Measurements from ENCODE around the gene SGSM2.

Gene SGSM2

DNA sequence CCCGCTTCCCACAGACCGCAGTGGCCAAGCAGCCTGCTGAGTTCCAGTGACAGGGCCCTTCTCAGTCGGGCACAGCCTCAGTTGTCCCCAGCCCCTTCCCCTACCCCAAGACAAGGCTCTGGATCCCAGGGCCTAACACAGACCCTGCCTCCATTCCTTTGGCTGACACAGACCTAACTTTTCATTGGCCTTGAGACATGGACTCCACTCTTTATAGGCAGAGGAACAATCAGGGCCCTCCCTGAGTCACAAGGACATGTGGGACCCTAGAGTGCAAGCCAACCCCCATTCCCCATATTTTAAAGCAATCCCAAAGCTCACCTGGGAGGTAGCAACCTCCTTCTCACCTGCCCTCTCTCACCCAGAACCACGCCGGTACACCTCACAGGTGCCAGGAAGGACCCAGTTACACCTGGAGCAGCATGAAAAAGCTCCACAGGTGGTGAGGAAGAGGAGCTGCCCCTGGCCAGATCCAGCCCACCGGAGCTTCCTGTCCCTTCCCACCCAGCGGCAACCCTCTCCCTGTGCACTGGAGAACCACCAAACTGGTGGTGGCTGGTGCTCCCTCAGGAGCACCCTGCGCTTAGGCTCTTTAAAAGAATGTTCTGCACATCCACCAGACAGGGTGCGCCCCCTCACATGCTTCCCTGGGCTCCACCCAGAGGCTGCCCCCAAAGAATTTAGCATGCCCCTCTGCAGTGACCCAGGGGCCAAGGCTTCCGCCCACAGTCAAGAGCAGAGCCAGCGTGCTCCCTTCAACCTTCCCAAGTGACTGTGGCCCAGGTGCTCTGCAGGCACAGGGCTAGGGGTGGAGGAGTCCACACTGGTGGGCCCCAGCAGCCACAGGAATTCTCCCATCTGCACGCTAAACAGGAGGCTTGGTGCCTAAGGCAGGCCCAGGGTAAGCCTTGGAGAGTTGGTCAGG is 60.2 kb downstream of the SGSM2 start:
- no peak for FAIRE-seq
- no peak for DNase-seq (ENCODE audit: low spot score)

DNA sequence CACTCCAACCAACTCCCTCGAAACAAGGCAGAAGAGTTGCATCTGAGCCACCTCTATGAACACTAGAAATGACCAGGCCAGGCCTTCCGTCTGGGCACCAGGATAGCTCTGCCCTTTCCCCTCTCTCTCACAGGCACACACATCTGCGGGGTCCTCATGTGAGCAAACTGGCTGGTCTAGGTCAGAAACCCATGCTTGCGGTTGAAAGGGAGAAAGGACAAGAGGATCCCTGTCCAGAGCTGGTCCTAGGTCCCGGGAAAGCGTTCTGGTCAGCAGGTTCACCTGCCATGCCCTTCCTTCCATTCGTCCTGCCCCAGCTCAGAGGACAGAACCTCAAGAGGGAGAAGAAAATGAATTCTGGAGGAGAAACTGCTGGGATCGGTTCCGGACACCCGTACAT is 60.9 kb downstream of the SGSM2 start:
- DNase-seq (ENCODE audit: low spot score) (no peak), FAIRE-seq (no peak)

DNA sequence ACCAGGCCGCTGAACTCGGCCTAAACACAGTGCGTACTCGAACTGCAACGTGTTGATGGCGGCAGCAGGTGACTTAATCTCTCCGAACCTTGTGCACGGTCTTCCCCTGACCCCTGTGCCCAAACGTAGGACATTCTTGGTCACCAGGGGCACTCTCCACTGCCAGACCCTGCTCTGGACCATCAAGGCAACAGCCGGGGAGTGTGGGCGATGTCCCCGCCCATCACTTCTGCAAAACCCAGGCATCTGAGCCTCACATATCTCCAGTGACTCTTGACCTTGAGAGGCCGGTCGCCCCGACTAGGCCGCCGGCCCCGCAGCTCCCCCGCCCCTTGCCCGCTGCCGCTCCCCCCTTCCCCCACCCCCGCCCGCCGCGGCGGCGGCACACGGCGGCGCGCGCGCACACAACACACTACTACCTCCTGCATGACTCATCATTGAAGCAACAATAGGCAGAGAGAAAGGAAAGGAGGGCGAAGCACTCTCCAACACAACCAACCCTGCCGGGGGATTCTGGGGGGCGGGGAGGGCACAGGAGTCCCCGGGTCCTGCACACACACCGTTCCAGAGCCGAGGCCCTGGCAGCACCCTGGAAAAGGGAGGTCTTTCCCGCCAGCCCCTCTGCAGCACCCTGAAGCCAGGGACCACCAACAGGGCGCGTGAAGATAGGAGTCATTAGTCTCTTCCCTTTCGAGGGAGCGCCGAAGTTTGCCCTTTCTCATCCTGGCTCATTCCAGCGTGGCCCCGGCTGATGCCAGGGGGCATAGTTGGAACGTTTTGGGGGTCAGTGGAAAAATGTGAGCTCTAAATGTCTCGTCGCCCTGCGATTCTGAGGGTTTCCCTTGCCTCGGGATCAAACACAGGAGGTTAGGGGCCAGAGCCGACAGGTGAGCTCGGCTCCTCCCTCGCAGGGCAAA is 61.6 kb downstream of the SGSM2 start:
- DNase-seq (ENCODE audit: low spot score) (peak; percentile 58), FAIRE-seq (no peak)

DNA sequence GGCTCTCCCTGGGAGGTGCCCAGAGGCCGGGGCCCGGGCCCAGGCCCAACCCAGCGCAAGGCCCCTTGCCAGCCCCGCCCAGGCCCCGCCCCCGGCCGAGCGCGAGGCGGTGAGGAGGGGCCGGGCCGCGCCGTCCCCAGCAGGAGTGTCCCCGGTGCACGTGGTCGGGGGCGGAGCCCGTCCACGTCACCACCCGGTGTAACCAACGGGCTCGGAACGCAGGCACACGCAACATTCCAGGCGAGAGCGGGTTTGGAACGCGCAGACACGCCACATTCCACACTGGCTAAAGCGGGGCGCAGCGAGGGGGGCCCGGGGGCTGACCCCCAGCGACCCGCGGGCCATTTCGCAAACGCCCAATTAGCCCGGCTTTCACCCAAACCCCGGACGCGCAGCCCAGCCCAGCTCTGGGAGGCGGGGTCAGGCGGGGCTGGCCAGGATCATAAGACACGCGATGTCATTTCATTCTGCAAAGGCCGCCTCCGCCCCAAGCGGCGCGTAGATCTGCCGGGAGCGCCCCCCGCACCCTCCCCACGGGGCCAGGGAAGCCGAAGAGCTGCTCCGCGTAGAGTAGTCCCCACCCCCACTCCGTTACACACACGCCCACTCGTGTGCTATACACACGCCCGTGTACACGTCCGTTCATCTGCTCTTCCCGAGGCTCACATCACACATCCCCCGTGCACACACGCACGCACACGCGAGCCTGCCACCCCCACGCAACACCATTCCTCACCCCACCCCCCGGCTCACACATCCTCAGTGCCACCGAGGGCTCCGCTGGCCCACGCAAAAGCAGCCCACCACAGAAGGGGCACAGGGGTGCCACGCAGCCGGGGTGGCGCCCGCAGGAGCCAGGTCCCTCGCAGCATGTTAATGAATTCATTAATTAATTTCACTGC is 62.5 kb downstream of the SGSM2 start:
- FAIRE-seq, result peak; percentile 96
- peak; percentile 91 for DNase-seq (ENCODE audit: low spot score)

DNA sequence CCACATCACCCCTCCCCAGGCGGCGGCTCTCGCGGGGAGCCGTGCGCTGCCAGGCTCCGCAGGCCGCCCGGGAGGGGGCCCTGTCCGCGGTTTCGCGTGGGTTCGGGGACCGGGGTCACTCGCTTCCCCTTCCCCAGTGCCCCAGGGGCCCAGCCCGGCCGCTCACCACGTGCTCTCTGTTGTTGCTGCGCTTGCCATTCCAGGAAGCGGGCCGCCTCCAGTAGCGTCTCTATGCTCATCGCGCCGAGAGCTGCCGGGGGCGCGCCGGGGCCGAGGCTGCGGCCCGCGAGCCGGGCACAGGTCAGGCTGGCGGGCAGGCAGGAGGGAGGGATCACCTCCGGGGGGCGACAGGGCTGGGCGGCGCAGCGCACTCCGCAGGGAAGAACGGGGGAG is 63.2 kb downstream of the SGSM2 start:
- no peak for DNase-seq (ENCODE audit: low spot score)
- no peak for FAIRE-seq

DNA sequence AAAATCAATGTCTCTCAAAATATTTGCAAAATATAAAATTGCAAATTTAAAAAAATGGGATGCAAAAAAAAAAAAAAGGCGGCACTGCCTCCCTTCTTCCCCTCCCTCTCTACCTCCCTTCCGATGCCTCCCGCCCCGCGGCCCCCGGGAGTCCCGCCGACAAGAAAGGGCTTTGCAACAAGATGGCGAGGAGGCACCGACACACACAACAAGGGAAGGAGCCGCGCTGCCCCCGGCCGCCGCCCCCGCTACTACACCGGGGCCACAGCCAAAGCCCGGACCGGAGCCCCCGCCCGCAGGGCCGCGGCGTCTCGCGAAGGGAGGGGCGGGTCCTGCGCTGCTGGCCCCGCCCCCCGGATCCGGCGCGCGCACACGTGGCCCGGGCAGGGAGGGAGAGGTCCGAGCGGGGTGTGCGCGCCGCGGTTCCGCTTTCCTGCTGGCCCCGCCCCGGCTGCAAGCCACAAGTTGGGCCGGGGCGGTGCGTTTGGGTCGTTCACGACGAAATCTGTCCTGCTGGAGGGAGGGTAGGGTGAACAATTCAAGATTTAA is 63.6 kb downstream of the SGSM2 start, which contains the start of gene MNT:
Gene MNT, minus strand, starts transcription at position 184 of the 549 bp plus-strand sequence. CDS start 348 bp downstream, outside the sequence.
- FAIRE-seq (no peak), DNase-seq (ENCODE audit: low spot score) (peak; percentile 87)

DNA sequence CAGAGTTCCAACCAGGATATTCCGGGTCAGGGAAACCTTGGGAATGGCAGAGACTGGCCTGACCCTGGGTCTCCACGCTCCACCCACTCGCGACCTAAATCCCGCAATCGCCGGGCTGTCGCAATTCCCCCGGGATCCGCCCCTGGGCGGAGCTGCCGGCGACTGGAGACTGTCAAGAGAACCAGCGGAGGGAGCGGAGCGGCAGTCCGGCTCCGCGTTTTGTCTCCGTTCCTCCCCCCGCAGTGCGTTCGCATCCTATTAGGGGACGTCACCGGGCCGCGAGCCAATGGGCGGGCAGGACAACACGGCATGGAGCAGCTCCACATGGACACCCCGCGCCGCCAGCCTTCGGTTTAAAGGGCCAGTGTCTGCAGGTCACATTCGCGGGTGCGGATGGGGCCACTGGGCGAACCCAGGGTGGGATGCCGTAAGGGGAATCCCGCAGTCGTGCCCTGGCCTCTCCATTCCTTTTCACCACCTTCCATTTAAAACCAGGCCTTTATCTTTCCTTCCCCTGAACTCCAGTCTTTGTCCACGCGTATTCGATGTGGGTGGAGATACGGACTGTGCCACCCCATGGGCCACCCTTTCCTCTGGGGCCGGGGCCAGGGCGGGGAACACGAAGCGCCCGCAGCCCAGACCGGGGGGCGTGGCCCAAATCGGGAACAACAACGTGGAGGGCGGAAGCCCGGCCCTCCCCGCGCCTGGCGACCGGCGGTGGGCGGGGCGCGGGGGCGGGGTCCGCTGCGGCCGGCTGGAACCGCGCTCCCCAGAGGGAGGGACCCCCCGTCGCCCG is 64.3 kb downstream of the SGSM2 start:
- DNase-seq (ENCODE audit: low spot score) (peak; percentile 86), FAIRE-seq (peak; percentile 88)

DNA sequence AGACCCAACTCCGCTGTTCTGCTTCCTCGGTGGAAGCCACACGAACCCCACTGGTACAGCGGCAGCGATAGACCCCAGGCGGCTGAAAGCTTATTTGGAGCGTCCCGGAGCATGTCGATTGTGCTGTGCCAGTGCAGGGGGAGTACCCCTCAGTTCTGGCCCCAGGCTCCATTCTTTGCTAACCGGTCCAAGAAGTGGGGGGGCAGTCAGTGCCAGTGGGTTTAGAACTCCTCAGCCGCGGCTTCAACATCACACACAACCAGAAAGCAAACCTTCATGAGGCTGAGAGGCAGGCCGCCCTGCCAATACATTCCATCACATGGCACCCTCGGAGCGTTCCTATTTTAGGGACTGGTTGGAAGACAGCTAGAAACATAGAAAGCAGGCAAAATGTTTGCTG is 65.2 kb downstream of the SGSM2 start:
- DNase-seq (ENCODE audit: low spot score), result no peak
- no peak for FAIRE-seq

DNA sequence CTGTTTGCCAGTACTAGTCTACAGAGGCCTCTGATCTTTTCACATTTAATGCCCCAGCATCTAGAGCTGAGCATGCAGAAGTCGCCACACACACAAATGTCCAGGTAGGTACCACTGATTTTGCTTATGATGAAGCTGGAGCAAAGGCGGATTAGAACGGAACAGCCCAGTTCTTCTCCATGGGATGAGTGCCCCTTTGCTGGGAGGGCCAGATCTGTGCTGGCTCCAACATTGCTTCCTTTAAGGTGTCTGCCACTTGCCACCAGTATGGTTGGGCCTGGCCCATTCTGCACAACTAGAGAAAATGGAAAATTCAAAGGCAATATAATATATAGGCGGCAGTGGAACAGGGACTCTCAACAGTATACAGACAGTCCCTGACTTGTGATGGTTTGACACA is 65.7 kb downstream of the SGSM2 start:
- FAIRE-seq, result no peak

DNA sequence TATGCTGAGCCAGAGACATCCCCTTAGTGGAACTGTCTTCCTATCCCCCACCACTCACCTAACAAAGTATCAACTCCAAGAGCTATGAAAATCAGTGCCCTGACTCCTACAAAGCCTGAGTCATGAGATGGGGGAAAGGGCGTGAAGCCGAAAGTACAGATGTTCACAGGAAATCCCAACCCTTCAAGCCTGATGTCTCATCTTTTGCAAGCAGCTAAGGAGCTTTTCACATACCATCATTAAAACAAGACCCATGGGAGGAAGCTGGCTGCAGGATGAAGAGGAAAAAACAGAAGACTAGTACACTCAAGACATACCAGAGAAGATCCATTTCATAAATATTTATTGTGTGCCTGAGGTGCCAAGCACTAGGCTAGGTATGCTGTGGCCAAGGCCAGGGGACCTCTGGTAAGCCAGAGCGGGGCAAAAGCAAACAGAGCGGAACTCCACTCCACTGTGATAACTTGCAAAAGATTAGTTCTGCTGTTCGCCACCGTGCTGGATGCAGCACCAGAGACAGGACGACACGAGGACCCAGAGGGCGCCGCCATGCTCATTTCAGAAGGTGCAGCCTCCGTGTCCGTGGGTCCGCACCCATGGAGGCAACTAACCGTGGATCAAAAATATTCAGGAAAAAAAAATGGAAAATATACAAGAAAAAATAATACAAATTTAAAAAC is 68.1 kb downstream of the SGSM2 start:
- no peak for DNase-seq (ENCODE audit: low spot score)
- no peak for FAIRE-seq

More for the DNA sequence above, 65.7 kb downstream of the SGSM2 start:
- no peak for DNase-seq (ENCODE audit: low spot score)

DNA sequence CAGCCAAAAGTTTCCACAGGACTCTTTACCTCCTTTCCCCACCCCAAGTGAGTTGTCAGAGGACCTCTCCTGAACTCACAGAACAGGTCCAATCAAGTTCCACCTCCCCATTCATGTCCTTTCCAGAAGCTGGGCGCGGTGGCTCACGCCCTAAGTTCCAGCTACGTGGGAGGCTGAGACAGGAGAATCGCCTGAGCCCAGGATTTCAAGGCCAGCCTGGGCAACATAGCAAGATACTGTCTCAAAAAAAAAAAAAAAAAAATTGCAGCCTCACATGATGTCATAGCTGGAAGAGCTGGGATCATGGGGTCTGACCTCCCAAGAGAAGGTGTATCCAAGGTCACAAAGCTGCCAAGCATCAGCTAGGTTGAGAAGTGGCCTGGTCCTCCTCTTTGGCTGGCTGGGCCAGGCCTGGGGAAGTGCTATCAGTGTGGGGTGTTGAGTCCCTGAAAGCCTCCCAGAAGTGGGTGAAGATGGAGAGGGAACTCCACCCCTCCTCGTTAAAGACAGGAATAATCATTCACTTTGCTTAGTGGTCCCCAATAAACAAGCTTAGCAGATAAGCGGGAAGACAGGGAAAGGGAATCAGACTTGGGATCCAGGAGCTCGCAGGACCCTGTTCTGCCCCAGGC is 69.1 kb downstream of the SGSM2 start:
- no peak for DNase-seq (ENCODE audit: low spot score)
- no peak for FAIRE-seq

DNA sequence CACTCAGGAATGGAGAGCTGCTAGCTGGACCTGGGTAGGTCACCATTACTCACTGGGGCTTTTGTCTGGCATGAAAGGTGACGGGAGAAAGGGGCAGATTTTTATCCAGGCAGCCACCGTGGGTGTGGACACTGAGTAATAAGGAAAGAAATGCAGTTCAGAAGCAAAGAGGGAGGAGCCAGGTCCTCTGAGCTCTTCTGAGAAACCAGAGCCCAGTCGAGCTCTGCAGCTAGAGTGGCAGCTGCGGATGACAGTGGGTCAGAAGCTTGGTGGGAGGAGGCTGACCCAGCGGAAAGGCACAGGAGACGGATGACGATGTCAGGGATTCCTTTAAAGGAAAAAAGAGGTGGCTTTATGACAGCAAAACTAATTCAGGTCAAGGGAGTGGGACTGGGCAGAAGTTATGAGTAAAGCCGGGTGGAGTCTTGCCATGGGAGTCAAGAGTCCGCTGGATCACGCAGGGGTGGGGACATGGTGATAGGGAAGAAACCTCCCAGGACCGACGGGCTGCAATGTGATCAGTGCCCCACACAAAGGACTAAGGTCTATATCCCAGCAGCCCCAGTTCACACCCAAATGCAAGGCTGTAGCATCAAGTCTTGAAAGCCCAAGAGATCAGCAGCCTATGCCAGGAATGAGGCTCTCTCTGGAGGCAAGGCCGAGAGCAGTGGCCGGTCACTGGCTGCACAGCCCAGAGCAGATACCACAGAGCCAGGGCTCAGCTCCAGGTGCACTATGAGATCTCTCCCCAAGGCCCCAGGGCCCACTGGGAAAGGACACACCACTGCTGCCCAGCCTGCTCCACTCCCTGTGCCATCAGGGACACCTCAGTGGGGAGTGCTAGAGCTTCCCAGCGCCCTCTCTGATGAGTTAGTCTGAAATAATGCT is 69.8 kb downstream of the SGSM2 start:
- no peak for FAIRE-seq

DNA sequence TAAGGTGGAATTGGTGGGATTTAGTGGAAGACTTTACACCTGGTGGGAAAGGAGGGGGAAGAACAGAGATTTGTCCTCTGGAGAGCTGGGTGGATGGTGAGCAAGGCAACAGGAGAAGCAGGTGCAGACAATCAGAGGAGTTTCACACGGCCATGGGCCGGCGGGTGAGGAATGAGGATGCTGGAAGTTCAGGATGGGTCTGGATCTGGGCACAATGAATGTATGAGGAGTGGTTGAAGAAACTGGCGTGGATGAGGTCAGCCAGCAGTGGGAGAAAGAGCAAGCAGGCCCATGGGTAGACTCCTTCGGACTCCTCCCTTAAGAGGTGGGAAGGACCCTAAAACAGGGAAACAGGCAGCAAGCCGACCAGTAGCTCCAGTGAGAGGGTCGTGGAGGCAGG is 73.7 kb downstream of the SGSM2 start:
- FAIRE-seq, result no peak
- DNase-seq (ENCODE audit: low spot score), result no peak

More for the DNA sequence above, 69.8 kb downstream of the SGSM2 start:
- DNase-seq (ENCODE audit: low spot score), result peak; percentile 43

DNA sequence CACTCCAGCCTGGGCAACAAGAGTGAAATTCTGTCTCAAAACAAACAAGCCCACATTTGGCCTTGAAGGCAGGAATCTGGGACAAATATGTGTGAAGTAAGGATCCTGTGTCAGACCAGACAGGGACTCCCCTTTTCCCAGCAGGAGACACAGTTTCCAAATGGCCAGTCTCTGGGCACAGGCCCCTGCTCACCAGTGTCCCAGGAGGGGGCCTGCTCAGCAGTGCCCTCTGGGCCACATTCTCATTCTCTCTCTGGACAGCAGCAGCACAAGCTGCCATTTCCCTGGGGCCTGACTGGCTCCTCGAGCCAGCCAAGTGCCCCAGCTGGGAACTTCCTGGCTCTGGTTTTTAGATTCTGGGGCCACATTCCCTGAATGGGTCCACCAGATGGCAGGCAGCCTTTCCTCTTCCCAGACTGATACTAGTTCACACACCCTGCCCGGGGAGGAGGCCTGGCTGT is 75.3 kb downstream of the SGSM2 start:
- DNase-seq (ENCODE audit: low spot score) (no peak), FAIRE-seq (no peak)

DNA sequence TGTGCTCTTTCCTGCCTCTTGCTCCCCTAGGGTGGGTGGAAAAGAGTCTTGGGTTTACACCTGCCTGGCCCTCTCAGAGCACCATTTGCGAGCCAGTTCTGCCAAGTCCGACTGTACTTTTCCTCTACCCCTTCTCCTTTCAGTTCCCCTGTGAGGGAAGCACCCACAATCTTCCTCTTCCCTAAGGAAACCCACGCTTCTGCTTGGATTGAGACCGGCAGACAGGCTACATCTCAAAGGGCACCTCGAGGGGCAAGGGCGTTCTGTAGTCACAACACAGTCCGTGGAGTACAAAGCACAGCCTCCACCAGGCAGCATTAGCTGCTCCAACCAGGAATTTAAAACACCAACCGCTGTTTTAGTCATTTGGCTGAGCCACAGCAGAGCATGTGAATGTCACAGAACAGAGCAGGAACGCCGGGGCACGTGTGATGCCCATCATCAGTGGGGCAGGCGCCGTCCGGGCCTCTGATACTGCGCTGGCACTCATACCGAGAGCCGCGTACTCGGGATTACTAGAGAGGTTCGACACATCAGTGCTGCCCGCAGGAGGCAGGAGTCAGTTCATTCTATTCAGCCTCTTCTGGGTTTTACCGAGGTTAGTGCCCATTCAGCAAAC is 77.3 kb downstream of the SGSM2 start:
- FAIRE-seq (no peak), DNase-seq (ENCODE audit: low spot score) (no peak)

DNA sequence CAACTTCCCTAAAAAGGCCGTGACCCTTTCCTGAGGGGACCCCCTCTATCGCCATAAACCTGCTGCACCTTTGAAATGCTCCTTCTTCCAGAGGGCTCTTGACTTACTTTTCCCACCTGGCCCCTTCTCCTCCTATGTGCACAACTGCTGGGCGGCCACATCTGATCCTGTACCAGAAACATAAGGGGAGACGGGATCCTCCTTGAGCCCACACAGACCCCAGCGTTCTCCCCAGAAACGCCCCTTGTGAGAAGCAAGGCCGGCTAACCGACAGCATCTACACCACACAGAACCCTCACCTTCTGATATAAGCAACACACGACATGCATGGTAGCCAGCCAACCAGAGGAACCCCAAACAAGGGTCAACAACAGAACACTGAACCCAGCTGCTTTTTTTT is 77.8 kb downstream of the SGSM2 start:
- DNase-seq (ENCODE audit: low spot score) (no peak), FAIRE-seq (no peak)

DNA sequence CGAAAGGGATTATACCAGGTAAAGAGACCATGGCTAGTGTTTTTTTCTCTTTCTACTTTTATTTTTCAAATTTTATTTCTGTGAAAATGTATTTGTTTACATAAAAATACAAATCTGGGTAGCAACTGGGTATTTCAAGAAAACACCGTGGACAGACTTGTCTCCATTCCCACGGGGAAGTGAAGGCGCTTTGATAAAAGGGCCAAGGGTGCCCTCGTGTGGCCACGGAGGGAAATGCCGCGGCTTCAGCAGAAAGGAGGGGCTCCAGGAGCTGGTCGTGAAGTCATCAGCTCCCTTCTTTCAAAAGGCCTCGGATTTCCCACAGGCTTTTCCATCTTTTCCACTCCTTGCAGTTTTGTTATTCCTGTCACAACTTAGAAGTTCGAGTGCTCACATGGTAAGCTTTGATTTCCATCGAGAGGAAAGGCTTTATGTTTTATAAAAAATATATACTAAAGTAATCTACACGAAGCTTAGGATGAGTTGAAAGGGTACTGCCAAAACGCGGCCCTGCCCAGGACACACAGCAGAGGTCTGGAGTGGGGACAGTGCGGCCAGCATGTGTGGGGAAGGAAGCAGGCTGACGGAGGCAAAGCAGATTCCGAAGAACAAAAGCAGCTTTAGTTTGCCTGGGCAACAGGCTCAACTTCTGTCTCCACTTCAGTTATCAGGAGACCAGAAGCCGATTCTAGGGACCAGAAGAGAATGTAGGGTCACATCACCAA is 78.9 kb downstream of the SGSM2 start:
- no peak for FAIRE-seq
- DNase-seq (ENCODE audit: low spot score), result peak; percentile 72

Measured in urothelium cell line (cell line).